GM12878 (cell line): Measurements from ENCODE around the gene TTLL12. TPM values are rescaled to one million over a fixed set of nuclear protein-coding genes. Genes with fewer than 3 reads are reported as not detected.

Experiments used
- ATAC-seq: fragments of 200-7000 bp; cut with Tn5 transposase; 3 replicates; pipeline ENCODE4 v1.9.1; 2020; ENCODE audit warnings: mild to moderate bottlenecking, moderate library complexity
- BruUV-seq: library from RNA; stranded (reverse); fragments of 400-500 nt; replicated peaks from 2 replicates; lab custom pipeline; 2021; lab: Mats Ljungman, UMichigan
- CTCF ChIA-PET: fragments of 300-600 bp; sonication (Branson Sonifier 250); formaldehyde crosslinking; extraction: SDS; loops from one replicate; lab custom pipeline; 2021; ENCODE audit warnings: inconsistent platforms; lab: Yijun Ruan, JAX
- POLR2A ChIA-PET: fragments of 350-600 bp; formaldehyde crosslinking; extraction: SDS; loops from one replicate; lab custom pipeline; 2021; ENCODE audit warnings: inconsistent platforms; lab: Charles Lee
- RAD21 ChIA-PET: fragments of 300-600 bp; sonication (Branson Sonifier 250); formaldehyde crosslinking; loops from one replicate; lab custom pipeline; 2023; ENCODE audit warnings: antibody characterized with exemption; ENCODE audit not compliant: unreplicated experiment; lab: Charles Lee
- SMC1A ChIA-PET: fragments of 300-600 bp; sonication (Branson Sonifier 250); formaldehyde crosslinking; loops from one replicate; lab custom pipeline; 2023; ENCODE audit not compliant: unreplicated experiment, uncharacterized antibody; lab: Charles Lee
- DNase-seq: peaks from one replicate; pipeline ENCODE4 v3.0.0-alpha.2; 2011; ENCODE audit warnings: low read depth, low spot score
- FAIRE-seq: peaks from 3 replicates; lab custom pipeline; 2011; peaks lifted over from hg19 to GRCh38; lab: Jason Lieb, UNC
- H2AFZ ChIP-seq: 2 replicates; pipeline ENCODE4 v1.6.0; 2011; ENCODE audit warnings: low read depth, low read length, control low read depth; ENCODE audit not compliant: control insufficient read depth
- H3K27ac ChIP-seq: 2 replicates; pipeline ENCODE4 v1.5.1; 2011; ENCODE audit warnings: control low read depth; ENCODE audit not compliant: control insufficient read depth, insufficient read depth
- H3K27me3 ChIP-seq, 2 experiments: replicated peaks in 1 of 2; 2 replicates each; pipeline versions ENCODE4 v1.6.0 to v1.6.1; 2011; ENCODE audit warnings: low read length in 1 of 2; ENCODE audit not compliant: control insufficient read depth in 2 of 2, insufficient read depth in 2 of 2
- H3K36me3 ChIP-seq, 2 experiments: 2 replicates each; pipeline ENCODE4 v1.5.1; 2011; ENCODE audit warnings: low read length in 1 of 2; ENCODE audit not compliant: control insufficient read depth in 2 of 2, insufficient read depth in 2 of 2
- H3K4me1 ChIP-seq: 2 replicates; pipeline ENCODE4 v1.6.1; 2011; ENCODE audit warnings: mild to moderate bottlenecking, low read length, moderate library complexity, mixed read lengths; ENCODE audit not compliant: control insufficient read depth, insufficient read depth
- H3K4me2 ChIP-seq: 2 replicates; pipeline ENCODE4 v1.6.0; 2011; ENCODE audit warnings: control low read depth; ENCODE audit not compliant: control insufficient read depth, insufficient read depth
- H3K4me3 ChIP-seq: fragments of 200-600 bp; sonication (generic); 2 replicates; pipeline ENCODE4 v1.5.1; 2016
- H3K79me2 ChIP-seq: 2 replicates; pipeline ENCODE4 v1.6.0; 2011; ENCODE audit warnings: low read length; ENCODE audit not compliant: control insufficient read depth, insufficient read depth
- H3K9ac ChIP-seq: 2 replicates; pipeline ENCODE4 v1.8.0; 2011; ENCODE audit warnings: low read length, control low read depth, mixed read lengths; ENCODE audit not compliant: control insufficient read depth, insufficient read depth
- H3K9me3 ChIP-seq: replicated peaks from 3 replicates; pipeline ENCODE4 v1.5.1; 2011; ENCODE audit warnings: mild to moderate bottlenecking, low read length; ENCODE audit not compliant: control insufficient read depth, insufficient read depth
- H4K20me1 ChIP-seq: 2 replicates; pipeline ENCODE4 v1.6.0; 2011; ENCODE audit not compliant: control insufficient read depth, insufficient read depth
- BCL11A ChIP-seq: IDR thresholded peaks from 2 replicates; pipeline ENCODE4 v1.6.1; 2011; ENCODE audit warnings: low read depth, low read length
- BMI1 ChIP-seq: fragments of 450-650 bp; IDR thresholded peaks from 2 replicates; pipeline ENCODE4 v1.6.1; 2016; ENCODE audit warnings: mild to moderate bottlenecking, moderate library complexity, borderline replicate concordance
- CBFB ChIP-seq: IDR thresholded peaks from 2 replicates; pipeline ENCODE4 v1.6.1; 2016; ENCODE audit warnings: antibody characterized with exemption, low read depth
- CBX3 ChIP-seq: fragments of 200-600 bp; sonication (generic); IDR thresholded peaks from 2 replicates; pipeline ENCODE4 v1.6.1; 2016; ENCODE audit warnings: low read depth, borderline replicate concordance
- GABPA ChIP-seq: IDR thresholded peaks from 2 replicates; pipeline ENCODE4 v1.6.1; 2014; ENCODE audit warnings: antibody characterized with exemption, low read depth, mild to moderate bottlenecking, inconsistent platforms
- HCFC1 ChIP-seq: fragments of 150-350 bp; IDR thresholded peaks from 2 replicates; pipeline ENCODE4 v1.6.1; 2014; ENCODE audit warnings: low read length
- LARP7 ChIP-seq: fragments of 450-650 bp; IDR thresholded peaks from 2 replicates; pipeline ENCODE4 v1.6.1; 2017; ENCODE audit warnings: mild to moderate bottlenecking
- MXI1 ChIP-seq: fragments of 150-350 bp; IDR thresholded peaks from 2 replicates; pipeline ENCODE4 v1.6.1; 2011; ENCODE audit warnings: low read depth, mild to moderate bottlenecking, inconsistent platforms, low read length, improper control_type of control experiment
- MYB ChIP-seq: fragments of 150-350 bp; IDR thresholded peaks from 2 replicates; pipeline ENCODE4 v1.6.1; 2014; ENCODE audit warnings: mild to moderate bottlenecking, low read depth, low read length, borderline replicate concordance
- NR2C2 ChIP-seq: IDR thresholded peaks from 2 replicates; pipeline ENCODE4 v1.6.1; 2011; ENCODE audit warnings: borderline replicate concordance, low read depth; ENCODE audit not compliant: control insufficient read depth, insufficient read length
- PBX3 ChIP-seq: IDR thresholded peaks from 2 replicates; pipeline ENCODE4 v1.6.1; 2011; ENCODE audit warnings: mild to moderate bottlenecking, low read depth, low read length, moderate library complexity; ENCODE audit not compliant: insufficient replicate concordance
- POLR2AphosphoS2 ChIP-seq: IDR thresholded peaks from 2 replicates; pipeline ENCODE4 v1.6.1; 2011; ENCODE audit warnings: low read depth, mild to moderate bottlenecking, low read length, improper control_type of control experiment, moderate library complexity
- SMARCA5 ChIP-seq: fragments of 450-650 bp; IDR thresholded peaks from 2 replicates; pipeline ENCODE4 v1.6.1; 2017; ENCODE audit warnings: mild to moderate bottlenecking
- STAT1 ChIP-seq: fragments of 450-650 bp; conservative IDR thresholded peaks from 2 replicates; pipeline ENCODE4 v1.6.1; 2014; ENCODE audit warnings: antibody characterized with exemption, mild to moderate bottlenecking
- TCF3 ChIP-seq: IDR thresholded peaks from 2 replicates; pipeline ENCODE4 v1.6.1; 2012; ENCODE audit warnings: low read depth, mild to moderate bottlenecking, low read length, borderline replicate concordance; ENCODE audit not compliant: insufficient read depth
- TCF7 ChIP-seq: IDR thresholded peaks from 2 replicates; pipeline ENCODE4 v1.6.1; 2014; ENCODE audit warnings: antibody characterized with exemption, borderline replicate concordance
- USF2 ChIP-seq: IDR thresholded peaks from 2 replicates; pipeline ENCODE4 v1.6.1; 2011; ENCODE audit warnings: low read depth, low read length, improper control_type of control experiment, borderline replicate concordance
- WGBS: methylation state at CpG from one replicate; pipeline ENCODE4 v1.1.6; 2016; ENCODE audit warnings: low lambda C conversion rate; ENCODE audit not compliant: insufficient replicate concordance, insufficient coverage; ENCODE audit errors: missing lambda C conversion rate; 5-methylcytosine and 5-hydroxymethylcytosine counted together
- in situ Hi-C: fragments of 300-500 bp; cut with MboI; formaldehyde crosslinking; loops from 9 replicates; pipeline ENCODE4 v1.14.3; 2018; ENCODE audit warnings: mixed read lengths
- intact Hi-C: fragments of 100-400 bp; cut with micrococcal nuclease; formaldehyde crosslinking; loops from one replicate; pipeline ENCODE4 v1.14.2; 2022; ENCODE audit not compliant: unreplicated experiment
- polyA plus RNA-seq, 11 experiments: library from polyadenylated mRNA; depleted of rRNA in 4 of 11; unstranded in 6 of 11; stranded (reverse) in 5 of 11; fragments of >200 nt; fragmentation: Nextera tagmentation in 4 of 11; fragmentation: Illumina TruSeq in 1 of 11; extraction: Ambion mirVana in 4 of 11; extraction: Trizol in 1 of 11; gene quantifications; 1 replicate in 1 of 11; 2 replicates in 10 of 11; pipeline versions ENCODE4 v1.2.1 to v1.2.3, GENCODE V29; 2011 to 2016; ENCODE audit warnings: inconsistent platforms in 2 of 11, missing spikeins in 2 of 11, low read depth in 1 of 11
- total RNA-seq, 4 experiments: library from RNA; depleted of rRNA in 3 of 4; stranded (reverse); fragments of >200 nt in 3 of 4; fragmentation: Illumina TruSeq in 1 of 4; extraction: Trizol in 1 of 4; gene quantifications; 2 replicates each; pipeline versions ENCODE4 v1.2.1 to v1.2.3, GENCODE V29; 2013 to 2021

TTLL12 gene
- total and polyA plus RNA-seq, 10 of the 15 experiments (the other 5 are each of a cell fraction or from before 2014, with no cell fraction given) = 1.00 to 89.8 (median 38.5) TPM

- Histone ChIP-seq H3K4me3 (no peak overlapping the region), H3K4me2 (peak overlapping the region; percentile 3; the same call in 1 of the 2 replicates), H2AFZ (no peak overlapping the region), H4K20me1 (no peaks in the 10 kb centered on the region), H3K36me3 (peaks cover 7% of the 10 kb centered on the region in 2 experiments; a peak in 3 of 4 replicates), H3K27me3 (no peaks in the 10 kb centered on the region), H3K9ac (no peak overlapping the region), H3K27ac (no peak overlapping the region), H3K9me3 (no peaks in the 10 kb centered on the region), H3K79me2 (peaks cover 18% of the 10 kb centered on the region), H3K4me1 (peaks cover 10% of the 10 kb centered on the region)
- ChIA-PET POLR2A (no interaction called here), RAD21 (no interaction called here), CTCF (no interaction called here), SMC1A (no interaction called here)
- DNase-seq = no peak
- FAIRE-seq = no peak
- 78% methylated on average over 12 of the region's 12 CpGs for WGBS
- TF ChIP-seq HCFC1 (no peak), MXI1 (no peak), POLR2AphosphoS2 (no peak), CBFB (no peak), USF2 (no peak), BCL11A (no peak), BMI1 (no peak), TCF7 (no peak), PBX3 (no peak), SMARCA5 (no peak), LARP7 (no peak), NR2C2 (no peak), TCF3 (no peak), MYB (no peak), STAT1 (no peak), CBX3 (no peak), GABPA (no peak)
- no peak for ATAC-seq
- in situ Hi-C loops = no loop called here
- intact Hi-C loops = no loop called here
- BruUV-seq = no TSS peak
These were observed 3.2 kb downstream of the TTLL12 start for GRCh38 chr22:43183496-43184277.
